Ovary (tissue), 3 donors: Measurements from ENCODE around the gene CHP2.

Experiments
- POLR2A ChIP-seq: fragments of 450-650 bp; IDR thresholded peaks from one replicate; pipeline ENCODE4 v1.6.1; 2017; ENCODE audit warnings: antibody characterized with exemption, mild to moderate bottlenecking, moderate library complexity
- TF ChIP-seq, protein P1 (sequence below), 3 donors: fragments of 450-650 bp in 2 of 3; fragments of 200-600 bp in 1 of 3; IDR thresholded peaks; one replicate each; pipeline versions ENCODE4 v1.5.1 to v1.8.0; 2016 to 2022; ENCODE audit warnings: antibody characterized with exemption in 3 of 3, mild to moderate bottlenecking in 1 of 3
- donor health status: DM: no; HTN: no; CAD: no.

DNA sequence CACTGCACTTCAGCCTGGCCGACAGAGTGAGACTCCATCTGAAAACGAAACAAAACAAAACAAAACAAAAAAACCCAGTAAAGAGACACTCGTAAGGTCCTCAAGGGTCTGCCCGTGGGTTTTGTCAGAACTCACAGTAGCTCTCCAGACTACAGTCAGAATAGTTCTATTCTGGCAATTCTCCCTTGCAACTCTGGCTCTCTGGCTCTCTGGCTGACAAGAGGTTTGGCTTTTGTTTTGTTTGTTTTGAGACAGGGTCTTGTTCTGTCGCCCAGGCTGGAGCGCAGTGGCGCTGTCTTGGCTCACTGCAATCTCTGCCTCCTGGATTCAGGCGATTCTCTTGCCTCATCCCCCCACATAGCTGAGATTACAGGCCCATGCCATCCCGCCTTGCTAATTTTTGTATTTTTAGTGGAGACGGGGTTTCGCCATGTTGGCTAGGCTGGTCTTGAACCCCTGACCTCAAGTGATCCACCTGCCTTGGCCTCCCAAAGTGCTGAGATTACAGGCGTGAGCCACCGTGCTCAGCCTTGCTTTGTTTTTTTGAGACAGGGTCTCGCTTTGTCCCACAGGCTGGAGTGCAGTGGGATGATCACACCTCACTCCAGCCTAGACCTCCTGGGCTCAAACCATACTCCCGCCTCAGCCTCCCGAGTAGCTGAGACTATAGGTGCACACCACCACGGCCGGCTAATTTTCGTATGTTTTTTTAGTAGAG, 20.5 kb upstream of the CHP2 start:
- TF ChIP-seq, protein P1, sequence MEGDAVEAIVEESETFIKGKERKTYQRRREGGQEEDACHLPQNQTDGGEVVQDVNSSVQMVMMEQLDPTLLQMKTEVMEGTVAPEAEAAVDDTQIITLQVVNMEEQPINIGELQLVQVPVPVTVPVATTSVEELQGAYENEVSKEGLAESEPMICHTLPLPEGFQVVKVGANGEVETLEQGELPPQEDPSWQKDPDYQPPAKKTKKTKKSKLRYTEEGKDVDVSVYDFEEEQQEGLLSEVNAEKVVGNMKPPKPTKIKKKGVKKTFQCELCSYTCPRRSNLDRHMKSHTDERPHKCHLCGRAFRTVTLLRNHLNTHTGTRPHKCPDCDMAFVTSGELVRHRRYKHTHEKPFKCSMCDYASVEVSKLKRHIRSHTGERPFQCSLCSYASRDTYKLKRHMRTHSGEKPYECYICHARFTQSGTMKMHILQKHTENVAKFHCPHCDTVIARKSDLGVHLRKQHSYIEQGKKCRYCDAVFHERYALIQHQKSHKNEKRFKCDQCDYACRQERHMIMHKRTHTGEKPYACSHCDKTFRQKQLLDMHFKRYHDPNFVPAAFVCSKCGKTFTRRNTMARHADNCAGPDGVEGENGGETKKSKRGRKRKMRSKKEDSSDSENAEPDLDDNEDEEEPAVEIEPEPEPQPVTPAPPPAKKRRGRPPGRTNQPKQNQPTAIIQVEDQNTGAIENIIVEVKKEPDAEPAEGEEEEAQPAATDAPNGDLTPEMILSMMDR (IDR thresholded peaks at IDR 0.05), result no peak
- TF ChIP-seq POLR2A, result no peak
